Ishikawa (cell line): ENCODE data around the gene MXD3.

Experiments used
- EP300 ChIP-seq: IDR thresholded peaks from 2 replicates; pipeline ENCODE4 v1.6.1; 2012; ENCODE audit warnings: borderline replicate concordance
- FOXM1 ChIP-seq: IDR thresholded peaks from 2 replicates; pipeline ENCODE4 v1.6.1; 2012; ENCODE audit warnings: low read depth, borderline replicate concordance

DNA sequence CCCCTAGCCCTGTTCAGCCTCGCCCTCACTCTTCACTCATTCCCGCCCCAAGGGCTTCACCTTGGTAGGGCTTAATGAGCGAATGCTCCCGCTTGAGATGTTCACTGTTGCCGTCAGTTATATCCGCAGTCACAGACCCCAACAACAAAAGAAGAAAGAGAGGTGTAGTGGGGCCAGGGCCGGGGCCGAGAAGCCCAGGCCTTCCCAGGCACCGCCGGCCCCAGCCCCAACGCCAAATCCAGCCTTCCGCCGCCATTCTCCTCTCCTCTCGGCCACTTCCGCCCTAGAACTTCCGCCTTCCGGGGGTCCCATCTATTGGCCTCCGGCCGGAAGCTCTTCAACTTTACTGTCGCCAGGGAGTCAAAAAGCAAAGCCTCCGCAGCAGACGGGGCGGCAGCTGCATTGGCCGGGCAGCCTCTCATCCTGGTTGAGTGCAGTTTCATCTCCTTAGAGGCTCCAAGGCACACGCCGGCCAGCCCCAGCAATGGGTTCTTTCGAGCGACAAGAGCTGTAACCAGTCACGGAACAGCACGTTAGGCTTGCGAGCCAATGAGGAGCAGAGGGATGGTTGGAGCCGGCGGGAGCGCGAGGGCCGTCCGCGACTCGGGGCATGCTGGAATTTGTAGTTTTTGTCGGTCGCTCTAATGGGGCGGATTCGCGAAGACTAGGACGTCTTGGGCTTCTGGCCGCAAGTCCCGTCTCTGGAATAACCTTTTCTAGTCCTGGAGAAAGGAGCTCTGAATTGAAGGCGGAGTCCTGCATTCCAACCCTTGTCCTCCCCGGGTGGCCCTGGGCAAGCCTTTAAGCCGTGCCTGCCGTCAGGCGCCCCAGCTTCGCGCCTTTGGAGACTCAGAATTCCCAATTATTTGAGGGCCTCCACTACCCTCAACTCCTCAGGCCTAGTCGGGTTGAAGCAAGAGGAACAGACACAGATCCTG lies 40.0 kb upstream of the MXD3 start, which contains the start of gene LMAN2:
- TF ChIP-seq EP300, result peak; percentile 18; the same call in 1 of the 2 replicates
- peak; percentile 38; the same call in 1 of the 2 replicates for TF ChIP-seq FOXM1
